HUES6 (cell line): ENCODE results near the gene PIEZO1.

ENCODE experiments used
- H3K27ac ChIP-seq: 2 replicates; pipeline ENCODE4 v1.7.0; 2013; ENCODE audit warnings: low read depth, mild to moderate bottlenecking, low read length, inconsistent platforms
- H3K27me3 ChIP-seq: 2 replicates; pipeline ENCODE4 v1.6.1; 2013; ENCODE audit warnings: low read length; ENCODE audit not compliant: control insufficient read depth, insufficient read depth
- H3K36me3 ChIP-seq: 2 replicates; pipeline ENCODE4 v1.6.1; 2013; ENCODE audit warnings: low read length; ENCODE audit not compliant: control insufficient read depth, insufficient read depth
- H3K4me1 ChIP-seq: 2 replicates; pipeline ENCODE4 v1.6.1; 2013; ENCODE audit warnings: low read length; ENCODE audit not compliant: control insufficient read depth, insufficient read depth
- H3K4me3 ChIP-seq: 2 replicates; pipeline ENCODE4 v1.5.1; 2013; ENCODE audit warnings: low read depth, low read length
- H3K9ac ChIP-seq: one replicate; pipeline ENCODE4 v1.6.1; 2013; ENCODE audit warnings: mild to moderate bottlenecking, low read length
- H3K9me3 ChIP-seq: 2 replicates; pipeline ENCODE4 v1.6.1; 2013; ENCODE audit warnings: low read depth, low read length; ENCODE audit not compliant: control insufficient read depth, insufficient read depth

PIEZO1 gene

GRCh38 chr16:88694221-88695087, 90.6 kb downstream of the PIEZO1 start:
- H3K36me3 ChIP-seq = peaks cover 30% of the 10 kb centered on the region
- H3K4me3 ChIP-seq = no peak overlapping the region
- no peak overlapping the region for H3K27ac ChIP-seq
- peaks cover 12% of the 10 kb centered on the region; the same call in 1 of the 2 replicates for H3K27me3 ChIP-seq
- H3K4me1 ChIP-seq = no peaks in the 10 kb centered on the region
- H3K9ac ChIP-seq = no peak overlapping the region
- H3K9me3 ChIP-seq = no peaks in the 10 kb centered on the region

GRCh38 chr16:88693420-88694177, 91.4 kb downstream of the PIEZO1 start:
- Histone ChIP-seq H3K4me3 (no peak overlapping the region), H3K9me3 (no peaks in the 10 kb centered on the region), H3K27me3 (peaks cover 19% of the 10 kb centered on the region; the same call in 1 of the 2 replicates), H3K9ac (no peak overlapping the region), H3K4me1 (0 out of 2 replicates have a peak, but pooled peaks cover 1% of the 10 kb centered on the region), H3K27ac (no peak overlapping the region), H3K36me3 (peaks cover 22% of the 10 kb centered on the region)

- H3K9me3 ChIP-seq = no peaks in the 10 kb centered on the region
- H3K36me3 ChIP-seq = peaks cover 14% of the 10 kb centered on the region
- no peak overlapping the region for H3K9ac ChIP-seq
- H3K27me3 ChIP-seq = peaks cover 27% of the 10 kb centered on the region
- no peak overlapping the region for H3K27ac ChIP-seq
- H3K4me1 ChIP-seq = peaks cover 9% of the 10 kb centered on the region; the same call in 1 of the 2 replicates
- H3K4me3 ChIP-seq = no peak overlapping the region
Observed at GRCh38 chr16:88692861-88693260, 92.2 kb downstream of the PIEZO1 start.

- H3K4me1 ChIP-seq = peaks cover 10% of the 10 kb centered on the region; the same call in 1 of the 2 replicates
- H3K36me3 ChIP-seq = peaks cover 7% of the 10 kb centered on the region; the same call in 1 of the 2 replicates
- H3K9ac ChIP-seq = no peak overlapping the region
Observed at GRCh38 chr16:88691924-88692560, 93.0 kb downstream of the PIEZO1 start.

GRCh38 chr16:88691129-88691813, 93.7 kb downstream of the PIEZO1 start:
- H3K9ac ChIP-seq = no peak overlapping the region

More at GRCh38 chr16:88691924-88692560, 93.0 kb downstream of the PIEZO1 start:
- Histone ChIP-seq H3K27me3 (peaks cover 35% of the 10 kb centered on the region), H3K27ac (no peak overlapping the region), H3K9me3 (no peaks in the 10 kb centered on the region), H3K4me3 (no peak overlapping the region)

GRCh38 chr16:88690341-88691128, 94.5 kb downstream of the PIEZO1 start:
- Histone ChIP-seq H3K4me3 (no peak overlapping the region), H3K9ac (no peak overlapping the region), H3K27me3 (peaks cover 48% of the 10 kb centered on the region)

More at GRCh38 chr16:88691129-88691813, 93.7 kb downstream of the PIEZO1 start:
- Histone ChIP-seq H3K4me3 (no peak overlapping the region), H3K9me3 (no peaks in the 10 kb centered on the region), H3K27me3 (peaks cover 41% of the 10 kb centered on the region), H3K36me3 (peaks cover 3% of the 10 kb centered on the region; the same call in 1 of the 2 replicates), H3K27ac (no peak overlapping the region), H3K4me1 (peaks cover 10% of the 10 kb centered on the region; the same call in 1 of the 2 replicates)

GRCh38 chr16:88688013-88688778, 96.8 kb downstream of the PIEZO1 start:
- H3K27me3 ChIP-seq = peaks cover 69% of the 10 kb centered on the region
- peaks cover 18% of the 10 kb centered on the region for H3K4me1 ChIP-seq
- H3K27ac ChIP-seq = no peak overlapping the region
- no peak overlapping the region for H3K4me3 ChIP-seq
- H3K9ac ChIP-seq = no peak overlapping the region
- H3K9me3 ChIP-seq = no peaks in the 10 kb centered on the region
- no peaks in the 10 kb centered on the region for H3K36me3 ChIP-seq

More at GRCh38 chr16:88690341-88691128, 94.5 kb downstream of the PIEZO1 start:
- Histone ChIP-seq H3K36me3 (no peaks in the 10 kb centered on the region), H3K4me1 (peaks cover 10% of the 10 kb centered on the region; the same call in 1 of the 2 replicates), H3K9me3 (no peaks in the 10 kb centered on the region), H3K27ac (no peak overlapping the region)

- H3K27me3 ChIP-seq = peaks cover 69% of the 10 kb centered on the region
- H3K9me3 ChIP-seq = no peaks in the 10 kb centered on the region
- no peak overlapping the region for H3K9ac ChIP-seq
- H3K4me3 ChIP-seq = no peak overlapping the region
- no peaks in the 10 kb centered on the region for H3K36me3 ChIP-seq
- H3K27ac ChIP-seq = no peak overlapping the region
- H3K4me1 ChIP-seq = peaks cover 18% of the 10 kb centered on the region
Observed at GRCh38 chr16:88687676-88688012, 97.4 kb downstream of the PIEZO1 start.

- Histone ChIP-seq H3K36me3 (no peaks in the 10 kb centered on the region), H3K4me3 (no peak overlapping the region), H3K9me3 (no peaks in the 10 kb centered on the region), H3K27me3 (peaks cover 69% of the 10 kb centered on the region), H3K9ac (no peak overlapping the region), H3K27ac (no peak overlapping the region), H3K4me1 (peaks cover 18% of the 10 kb centered on the region)
Observed at GRCh38 chr16:88687254-88687576, 97.8 kb downstream of the PIEZO1 start.
